SK-N-SH (cell line): ENCODE data around the gene GRXCR2. TPM values are rescaled to one million over a fixed set of nuclear protein-coding genes. Genes with fewer than 3 reads are reported as not detected.

ENCODE experiments used
- CTCF ChIA-PET: fragments of 300-600, 350-600 bp; formaldehyde crosslinking; extraction: SDS; loops from one replicate; lab custom pipeline; 2021; lab: Yijun Ruan, JAX
- POLR2A ChIA-PET: fragments of 350-600 bp; sonication (Branson Sonifier 250); formaldehyde crosslinking; extraction: SDS; loops from one replicate; lab custom pipeline; 2020; ENCODE audit warnings: antibody characterized with exemption, inconsistent platforms; lab: Yijun Ruan, JAX
- DNase-seq: peaks from one replicate; pipeline ENCODE4 v3.0.0; 2012
- H2AFZ ChIP-seq: fragments of 200-600 bp; sonication (generic); 2 replicates; pipeline ENCODE4 v1.8.1; 2016; ENCODE audit warnings: antibody characterized with exemption, mild to moderate bottlenecking, low read depth
- H3F3A ChIP-seq: fragments of 200-600 bp; sonication (generic); replicated peaks from 2 replicates; pipeline ENCODE3; 2016; ENCODE audit warnings: antibody characterized with exemption, mild to moderate bottlenecking; ENCODE audit not compliant: insufficient read depth
- H3K27ac ChIP-seq, 2 experiments: fragments of 200-500 bp in 1 of 2; fragments of 200-600 bp in 1 of 2; sonication (Bioruptor generic) in 1 of 2; sonication (generic), shearing (Covaris generic) in 1 of 2; 2 replicates each; pipeline versions ENCODE4 v1.5.1 to v1.6.1; 2014 to 2016; ENCODE audit warnings: low read depth in 2 of 2, inconsistent platforms in 1 of 2, low read length in 1 of 2, mild to moderate bottlenecking in 1 of 2, mixed read lengths in 1 of 2
- H3K27me3 ChIP-seq: fragments of 200-600 bp; sonication (generic), shearing (Covaris generic); 2 replicates; pipeline ENCODE4 v1.6.1; 2016; ENCODE audit warnings: mixed run types; ENCODE audit not compliant: insufficient read depth
- H3K36me3 ChIP-seq, 2 experiments: fragments of 200-500 bp in 1 of 2; fragments of 200-600 bp in 1 of 2; sonication (Bioruptor generic) in 1 of 2; sonication (generic) in 1 of 2; replicated peaks in 1 of 2; 2 replicates each; pipeline versions ENCODE3 to v1.5.1; 2014 to 2016; ENCODE audit warnings: low read length in 1 of 2, mild to moderate bottlenecking in 1 of 2; ENCODE audit not compliant: insufficient read depth in 2 of 2, control insufficient read depth in 1 of 2
- H3K4me1 ChIP-seq, 2 experiments: fragments of 200-500 bp in 1 of 2; fragments of 200-600 bp in 1 of 2; sonication (Bioruptor generic) in 1 of 2; sonication (generic), shearing (Covaris generic) in 1 of 2; 2 replicates each; pipeline versions ENCODE4 v1.5.1 to v1.6.1; 2014 to 2016; ENCODE audit warnings: low read depth in 1 of 2, low read length in 1 of 2, mixed run types in 1 of 2; ENCODE audit not compliant: insufficient read depth in 2 of 2, control insufficient read depth in 1 of 2
- H3K4me2 ChIP-seq: fragments of 200-600 bp; sonication (generic), shearing (Covaris generic); 2 replicates; pipeline ENCODE4 v1.6.1; 2017; ENCODE audit warnings: mixed run types
- H3K4me3 ChIP-seq, 2 experiments: fragments of 200-500 bp in 1 of 2; fragments of 200-600 bp in 1 of 2; sonication (Bioruptor generic) in 1 of 2; sonication (generic), shearing (Covaris generic) in 1 of 2; 2 replicates each; pipeline versions ENCODE4 v1.5.1 to v1.8.1; 2014 to 2016; ENCODE audit warnings: low read depth in 2 of 2, inconsistent platforms in 1 of 2, low read length in 1 of 2, mild to moderate bottlenecking in 1 of 2, mixed read lengths in 1 of 2, moderate library complexity in 1 of 2
- H3K79me2 ChIP-seq: fragments of 200-600 bp; sonication (generic); 2 replicates; pipeline ENCODE4 v1.8.1; 2017; ENCODE audit warnings: mild to moderate bottlenecking; ENCODE audit not compliant: insufficient read depth
- H3K9ac ChIP-seq: fragments of 200-600 bp; sonication (generic); 2 replicates; pipeline ENCODE4 v1.6.1; 2017; ENCODE audit warnings: mixed run types
- H3K9me2 ChIP-seq: fragments of 200-600 bp; sonication (generic); 2 replicates; pipeline ENCODE4 v1.6.1; 2017; ENCODE audit warnings: mixed run types
- H3K9me3 ChIP-seq: fragments of 200-600 bp; sonication (generic); 2 replicates; pipeline ENCODE4 v1.6.1; 2017; ENCODE audit warnings: mixed run types, mild to moderate bottlenecking, moderate library complexity
- H4K20me1 ChIP-seq: fragments of 200-600 bp; sonication (generic); 2 replicates; pipeline ENCODE4 v1.6.1; 2017; ENCODE audit warnings: mild to moderate bottlenecking, mixed run types; ENCODE audit not compliant: insufficient read depth
- CHD2 ChIP-seq: fragments of 150-350 bp; IDR thresholded peaks from 2 replicates; pipeline ENCODE4 v1.6.1; 2018; ENCODE audit warnings: low read length; ENCODE audit not compliant: partially characterized antibody
- FOXM1 ChIP-seq: IDR thresholded peaks from 2 replicates; pipeline ENCODE4 v1.4.0; 2012; ENCODE audit warnings: low read depth, mild to moderate bottlenecking
- GABPA ChIP-seq: IDR thresholded peaks from 2 replicates; pipeline ENCODE4 v1.4.0; 2012; ENCODE audit warnings: low read depth, mild to moderate bottlenecking
- JUND ChIP-seq: IDR thresholded peaks from 2 replicates; pipeline ENCODE4 v1.4.0; 2012
- MEF2A ChIP-seq: IDR thresholded peaks from 2 replicates; pipeline ENCODE4 v1.4.0; 2012; ENCODE audit warnings: low read depth, borderline replicate concordance
- RAD21 ChIP-seq: IDR thresholded peaks from 2 replicates; pipeline ENCODE4 v1.6.1; 2012; ENCODE audit warnings: mild to moderate bottlenecking, low read length
- SMC3 ChIP-seq: IDR thresholded peaks from 2 replicates; pipeline ENCODE4 v1.6.1; 2012; ENCODE audit warnings: low read depth, low read length, improper control_type of control experiment
- TCF12 ChIP-seq: IDR thresholded peaks from 2 replicates; pipeline ENCODE4 v1.4.0; 2012
- WGBS: methylation state at CpG from one replicate; pipeline ENCODE4 v1.1.6; 2017; ENCODE audit warnings: low lambda C conversion rate; 5-methylcytosine and 5-hydroxymethylcytosine counted together
- polyA plus RNA-seq, 3 experiments: library from polyadenylated mRNA; depleted of rRNA; stranded (reverse); fragments of >200 nt; gene quantifications; 2 replicates each; pipeline ENCODE4 v1.2.3, GENCODE V29; 2012
- TF ChIP-seq, protein P1 (sequence below): fragments of 200-600 bp; sonication (generic); IDR thresholded peaks from 2 replicates; pipeline ENCODE4 v1.6.1; 2017; ENCODE audit warnings: antibody characterized with exemption, mild to moderate bottlenecking, moderate library complexity
- TF ChIP-seq, protein P2 (sequence below): IDR thresholded peaks from 2 replicates; pipeline ENCODE4 v1.4.0; 2012; ENCODE audit warnings: low read depth
- TF ChIP-seq, protein P3 (sequence below): fragments of 150-350 bp; IDR thresholded peaks from 2 replicates; pipeline ENCODE4 v1.6.1; 2016; ENCODE audit warnings: mild to moderate bottlenecking, low read depth, low read length
- TF ChIP-seq, protein P4 (sequence below): IDR thresholded peaks from 2 replicates; pipeline ENCODE4 v1.6.1; 2012; ENCODE audit warnings: mild to moderate bottlenecking, low read depth, low read length, moderate library complexity

GRXCR2 gene
- polyA plus RNA-seq, 1 of the 3 experiments (the other 2 are of a cell fraction): not detected

DNA sequence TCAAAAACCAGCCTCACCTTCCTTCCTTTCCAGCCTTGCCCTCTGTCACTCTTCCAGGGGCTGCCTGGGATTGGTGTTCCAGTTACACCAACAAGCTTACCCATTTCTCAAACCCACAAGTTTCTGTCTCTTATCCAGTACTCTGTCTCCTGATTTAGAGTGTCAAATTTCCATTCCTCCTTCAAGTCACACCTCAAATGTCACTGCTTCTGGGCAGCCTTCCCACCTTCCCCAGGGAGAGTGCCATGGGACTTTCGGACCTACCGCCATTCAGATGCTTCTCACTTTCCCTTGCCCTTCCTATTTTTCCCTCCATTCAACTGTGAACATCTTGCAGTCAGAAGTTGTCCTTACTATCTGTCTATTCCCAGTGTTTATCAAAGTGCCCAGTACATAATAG is 2.0 kb upstream of the GRXCR2 start (continued):
- TF ChIP-seq, protein P1, sequence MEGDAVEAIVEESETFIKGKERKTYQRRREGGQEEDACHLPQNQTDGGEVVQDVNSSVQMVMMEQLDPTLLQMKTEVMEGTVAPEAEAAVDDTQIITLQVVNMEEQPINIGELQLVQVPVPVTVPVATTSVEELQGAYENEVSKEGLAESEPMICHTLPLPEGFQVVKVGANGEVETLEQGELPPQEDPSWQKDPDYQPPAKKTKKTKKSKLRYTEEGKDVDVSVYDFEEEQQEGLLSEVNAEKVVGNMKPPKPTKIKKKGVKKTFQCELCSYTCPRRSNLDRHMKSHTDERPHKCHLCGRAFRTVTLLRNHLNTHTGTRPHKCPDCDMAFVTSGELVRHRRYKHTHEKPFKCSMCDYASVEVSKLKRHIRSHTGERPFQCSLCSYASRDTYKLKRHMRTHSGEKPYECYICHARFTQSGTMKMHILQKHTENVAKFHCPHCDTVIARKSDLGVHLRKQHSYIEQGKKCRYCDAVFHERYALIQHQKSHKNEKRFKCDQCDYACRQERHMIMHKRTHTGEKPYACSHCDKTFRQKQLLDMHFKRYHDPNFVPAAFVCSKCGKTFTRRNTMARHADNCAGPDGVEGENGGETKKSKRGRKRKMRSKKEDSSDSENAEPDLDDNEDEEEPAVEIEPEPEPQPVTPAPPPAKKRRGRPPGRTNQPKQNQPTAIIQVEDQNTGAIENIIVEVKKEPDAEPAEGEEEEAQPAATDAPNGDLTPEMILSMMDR: no peak
- no peak for TF ChIP-seq RAD21

DNA sequence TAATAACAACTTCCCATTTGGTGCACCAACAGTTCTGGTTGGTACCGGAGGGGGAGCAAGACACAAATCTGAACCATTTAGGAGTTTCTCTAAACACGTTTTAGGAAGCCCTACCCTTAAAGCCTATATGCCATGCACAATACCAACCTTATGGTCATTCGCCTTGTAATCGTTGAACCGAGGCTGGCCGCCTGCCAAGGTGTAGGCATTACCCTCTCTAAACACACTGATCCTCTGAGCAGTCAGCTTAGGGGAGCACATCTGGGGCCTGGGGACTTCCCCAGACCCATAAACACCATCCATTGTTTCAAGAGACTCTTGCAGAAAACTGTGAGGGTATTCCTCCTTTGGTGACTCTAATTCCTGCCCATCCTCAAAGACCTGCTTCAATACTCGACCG is 328 bp downstream of the GRXCR2 start:
- CTCF ChIA-PET: interaction anchor here (1.5 kb wide), 1 partner anchor 15 kb away, joined by 3 read pairs; no protein-coding TSS in a partner anchor
- H3K36me3 ChIP-seq: no peaks in the 10 kb centered on the region
- H2AFZ ChIP-seq: no peak overlapping the region

More for the DNA sequence above, 328 bp downstream of the GRXCR2 start:
- H3K27me3 ChIP-seq: no peaks in the 10 kb centered on the region
- POLR2A ChIA-PET: no interaction called here
- H3K79me2 ChIP-seq: no peaks in the 10 kb centered on the region
- no peak for DNase-seq
- 80% methylated on average over 6 of the region's 8 CpGs for WGBS
- H3K4me2 ChIP-seq: no peak overlapping the region
- H3K9me2 ChIP-seq: no peaks in the 10 kb centered on the region
- H3K27ac ChIP-seq: no peak overlapping the region
- H4K20me1 ChIP-seq: no peaks in the 10 kb centered on the region
- no peaks in the 10 kb centered on the region for H3F3A ChIP-seq
- no peaks in the 10 kb centered on the region for H3K9me3 ChIP-seq
- no peaks in the 10 kb centered on the region for H3K4me1 ChIP-seq
- TF ChIP-seq, protein P2, sequence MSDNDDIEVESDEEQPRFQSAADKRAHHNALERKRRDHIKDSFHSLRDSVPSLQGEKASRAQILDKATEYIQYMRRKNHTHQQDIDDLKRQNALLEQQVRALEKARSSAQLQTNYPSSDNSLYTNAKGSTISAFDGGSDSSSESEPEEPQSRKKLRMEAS: no peak
- TF ChIP-seq, protein P3, sequence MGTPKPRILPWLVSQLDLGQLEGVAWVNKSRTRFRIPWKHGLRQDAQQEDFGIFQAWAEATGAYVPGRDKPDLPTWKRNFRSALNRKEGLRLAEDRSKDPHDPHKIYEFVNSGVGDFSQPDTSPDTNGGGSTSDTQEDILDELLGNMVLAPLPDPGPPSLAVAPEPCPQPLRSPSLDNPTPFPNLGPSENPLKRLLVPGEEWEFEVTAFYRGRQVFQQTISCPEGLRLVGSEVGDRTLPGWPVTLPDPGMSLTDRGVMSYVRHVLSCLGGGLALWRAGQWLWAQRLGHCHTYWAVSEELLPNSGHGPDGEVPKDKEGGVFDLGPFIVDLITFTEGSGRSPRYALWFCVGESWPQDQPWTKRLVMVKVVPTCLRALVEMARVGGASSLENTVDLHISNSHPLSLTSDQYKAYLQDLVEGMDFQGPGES: no peak
- TF ChIP-seq CHD2: no peak
- TF ChIP-seq SMC3: no peak
- no peak for TF ChIP-seq MEF2A
- TF ChIP-seq, protein P4, sequence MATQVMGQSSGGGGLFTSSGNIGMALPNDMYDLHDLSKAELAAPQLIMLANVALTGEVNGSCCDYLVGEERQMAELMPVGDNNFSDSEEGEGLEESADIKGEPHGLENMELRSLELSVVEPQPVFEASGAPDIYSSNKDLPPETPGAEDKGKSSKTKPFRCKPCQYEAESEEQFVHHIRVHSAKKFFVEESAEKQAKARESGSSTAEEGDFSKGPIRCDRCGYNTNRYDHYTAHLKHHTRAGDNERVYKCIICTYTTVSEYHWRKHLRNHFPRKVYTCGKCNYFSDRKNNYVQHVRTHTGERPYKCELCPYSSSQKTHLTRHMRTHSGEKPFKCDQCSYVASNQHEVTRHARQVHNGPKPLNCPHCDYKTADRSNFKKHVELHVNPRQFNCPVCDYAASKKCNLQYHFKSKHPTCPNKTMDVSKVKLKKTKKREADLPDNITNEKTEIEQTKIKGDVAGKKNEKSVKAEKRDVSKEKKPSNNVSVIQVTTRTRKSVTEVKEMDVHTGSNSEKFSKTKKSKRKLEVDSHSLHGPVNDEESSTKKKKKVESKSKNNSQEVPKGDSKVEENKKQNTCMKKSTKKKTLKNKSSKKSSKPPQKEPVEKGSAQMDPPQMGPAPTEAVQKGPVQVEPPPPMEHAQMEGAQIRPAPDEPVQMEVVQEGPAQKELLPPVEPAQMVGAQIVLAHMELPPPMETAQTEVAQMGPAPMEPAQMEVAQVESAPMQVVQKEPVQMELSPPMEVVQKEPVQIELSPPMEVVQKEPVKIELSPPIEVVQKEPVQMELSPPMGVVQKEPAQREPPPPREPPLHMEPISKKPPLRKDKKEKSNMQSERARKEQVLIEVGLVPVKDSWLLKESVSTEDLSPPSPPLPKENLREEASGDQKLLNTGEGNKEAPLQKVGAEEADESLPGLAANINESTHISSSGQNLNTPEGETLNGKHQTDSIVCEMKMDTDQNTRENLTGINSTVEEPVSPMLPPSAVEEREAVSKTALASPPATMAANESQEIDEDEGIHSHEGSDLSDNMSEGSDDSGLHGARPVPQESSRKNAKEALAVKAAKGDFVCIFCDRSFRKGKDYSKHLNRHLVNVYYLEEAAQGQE: no peak
- TF ChIP-seq FOXM1: no peak
- no peak for TF ChIP-seq TCF12
- no peak for TF ChIP-seq JUND
- no peak for TF ChIP-seq GABPA
- H3K4me3 ChIP-seq: no peak overlapping the region
- no peak overlapping the region for H3K9ac ChIP-seq
